ENCODE results near the gene DMBX1.

GRCh38 chr1:46465981-46466476 is 23.6 kb upstream of the DMBX1 start:
- no peak for TF ChIP-seq CTCF (conservative IDR thresholded peaks at IDR 0.05)
- no peak for TF ChIP-seq ZFX (IDR thresholded peaks at IDR 0.05)

Measured in C4-2B (cell line).